HEK293 (cell line): ENCODE results near the gene MACROD1.

Experiments
- CTCF ChIA-PET: fragments of 350-600 bp; formaldehyde crosslinking; extraction: SDS; loops from one replicate; lab custom pipeline; 2021; ENCODE audit warnings: antibody characterized with exemption; lab: Yijun Ruan, JAX
- POLR2A ChIA-PET: fragments of 300-600 bp; formaldehyde crosslinking; extraction: SDS; loops from one replicate; lab custom pipeline; 2020; ENCODE audit warnings: antibody characterized with exemption, inconsistent platforms; lab: Yijun Ruan, JAX
- H3K27ac ChIP-seq: fragments of 200-500 bp; sonication (Bioruptor generic); 2 replicates; pipeline ENCODE4 v1.5.1; 2014; ENCODE audit warnings: low read depth, low read length, control low read depth, inconsistent platforms; ENCODE audit errors: extremely low read depth
- H3K36me3 ChIP-seq, 2 experiments: fragments of 200-500 bp in 1 of 2; sonication (Bioruptor generic) in 1 of 2; 1 replicate in 1 of 2; 2 replicates in 1 of 2; pipeline ENCODE4 v1.5.1; 2014 to 2017; ENCODE audit warnings: inconsistent platforms in 2 of 2, low read length in 2 of 2; ENCODE audit not compliant: control insufficient read depth in 2 of 2, insufficient read depth in 1 of 2
- H3K4me1 ChIP-seq: fragments of 200-500 bp; sonication (Bioruptor generic); 2 replicates; pipeline ENCODE4 v1.5.1; 2014; ENCODE audit warnings: mild to moderate bottlenecking, low read length, inconsistent platforms; ENCODE audit not compliant: control insufficient read depth, insufficient read depth
- H3K4me3 ChIP-seq: 2 replicates; pipeline ENCODE4 v1.5.1; 2011; ENCODE audit warnings: low read depth, mild to moderate bottlenecking, control low read depth, low read length, moderate library complexity
- H3K9me3 ChIP-seq: fragments of 200-500 bp; sonication (Bioruptor generic); 2 replicates; pipeline ENCODE4 v1.5.1; 2014; ENCODE audit warnings: low read depth, low read length, inconsistent platforms; ENCODE audit not compliant: control insufficient read depth, insufficient read depth
- AEBP2 ChIP-seq: fragments of 450-650 bp; formaldehyde crosslinking; IDR thresholded peaks from 2 replicates; pipeline ENCODE4 v1.5.1; 2016; ENCODE audit warnings: missing biosample characterization, missing genetic modification characterization, borderline replicate concordance
- BCL11B ChIP-seq: fragments of 450-650 bp; formaldehyde crosslinking; IDR thresholded peaks from 2 replicates; pipeline ENCODE4 v1.5.1; 2016; ENCODE audit warnings: low read depth, missing biosample characterization, missing genetic modification characterization
- EGR2 ChIP-seq: fragments of 450-650 bp; formaldehyde crosslinking; IDR thresholded peaks from 2 replicates; pipeline ENCODE4 v1.5.1; 2016; ENCODE audit warnings: low read depth, missing biosample characterization, missing genetic modification characterization
- GLI2 ChIP-seq: fragments of 450-650 bp; formaldehyde crosslinking; IDR thresholded peaks from 2 replicates; pipeline ENCODE4; 2017; ENCODE audit warnings: missing biosample characterization, missing genetic modification characterization, low read depth, borderline replicate concordance
- GLI4 ChIP-seq: fragments of 450-650 bp; formaldehyde crosslinking; IDR thresholded peaks from 2 replicates; pipeline ENCODE4 v1.5.1; 2016; ENCODE audit warnings: missing biosample characterization, missing genetic modification characterization
- HIC1 ChIP-seq: fragments of 450-650 bp; formaldehyde crosslinking; IDR thresholded peaks from 2 replicates; pipeline ENCODE4 v1.5.1; 2016; ENCODE audit warnings: missing biosample characterization, missing genetic modification characterization
- IKZF3 ChIP-seq: fragments of 450-650 bp; IDR thresholded peaks from 2 replicates; pipeline ENCODE4 v1.5.0; 2018; ENCODE audit warnings: missing biosample characterization, mild to moderate bottlenecking, missing genetic modification characterization, moderate library complexity
- KLF10 ChIP-seq: fragments of 450-650 bp; IDR thresholded peaks from 2 replicates; pipeline ENCODE4 v1.5.1; 2018; ENCODE audit warnings: missing biosample characterization, mild to moderate bottlenecking, missing genetic modification characterization
- MYNN ChIP-seq: fragments of 450-650 bp; formaldehyde crosslinking; IDR thresholded peaks from 2 replicates; pipeline ENCODE4 v1.5.1; 2016; ENCODE audit warnings: missing biosample characterization, missing genetic modification characterization, borderline replicate concordance
- OVOL3 ChIP-seq: fragments of 450-650 bp; formaldehyde crosslinking; IDR thresholded peaks from 2 replicates; pipeline ENCODE4 v1.5.1; 2016; ENCODE audit warnings: missing biosample characterization, missing genetic modification characterization
- SP3 ChIP-seq: fragments of 450-650 bp; formaldehyde crosslinking; IDR thresholded peaks from 2 replicates; pipeline ENCODE4 v1.5.1; 2016; ENCODE audit warnings: missing biosample characterization, missing genetic modification characterization
- ZBTB1 ChIP-seq: fragments of 450-650 bp; formaldehyde crosslinking; IDR thresholded peaks from 2 replicates; pipeline ENCODE4 v1.5.1; 2016; ENCODE audit warnings: missing biosample characterization, missing genetic modification characterization
- ZBTB48 ChIP-seq: fragments of 450-650 bp; formaldehyde crosslinking; IDR thresholded peaks from 2 replicates; pipeline ENCODE4 v1.5.1; 2016; ENCODE audit warnings: missing biosample characterization, missing genetic modification characterization
- ZBTB7A ChIP-seq: fragments of 450-650 bp; formaldehyde crosslinking; IDR thresholded peaks from 2 replicates; pipeline ENCODE4 v1.5.1; 2016; ENCODE audit warnings: low read depth, missing biosample characterization, missing genetic modification characterization
- ZFP3 ChIP-seq: fragments of 450-650 bp; formaldehyde crosslinking; IDR thresholded peaks from 2 replicates; pipeline ENCODE4 v1.5.1; 2016; ENCODE audit warnings: low read depth, missing biosample characterization, missing genetic modification characterization
- ZNF174 ChIP-seq: fragments of 450-650 bp; formaldehyde crosslinking; IDR thresholded peaks from 2 replicates; pipeline ENCODE4 v1.5.0; 2017; ENCODE audit warnings: missing biosample characterization, mild to moderate bottlenecking, missing genetic modification characterization
- ZNF2 ChIP-seq: fragments of 450-650 bp; formaldehyde crosslinking; IDR thresholded peaks from 2 replicates; pipeline ENCODE4 v1.5.1; 2016; ENCODE audit warnings: missing biosample characterization, missing genetic modification characterization
- ZNF202 ChIP-seq: fragments of 450-650 bp; formaldehyde crosslinking; IDR thresholded peaks from 2 replicates; pipeline ENCODE4 v1.5.1; 2016; ENCODE audit warnings: missing biosample characterization, missing genetic modification characterization, borderline replicate concordance
- ZNF223 ChIP-seq: fragments of 450-650 bp; formaldehyde crosslinking; IDR thresholded peaks from 2 replicates; pipeline ENCODE4 v1.5.1; 2016; ENCODE audit warnings: missing biosample characterization, missing genetic modification characterization
- ZNF239 ChIP-seq: fragments of 450-650 bp; formaldehyde crosslinking; IDR thresholded peaks from 2 replicates; pipeline ENCODE4 v1.5.1; 2016; ENCODE audit warnings: missing biosample characterization, missing genetic modification characterization
- ZNF335 ChIP-seq: fragments of 450-650 bp; formaldehyde crosslinking; conservative IDR thresholded peaks from 2 replicates; pipeline ENCODE4 v1.5.1; 2016; ENCODE audit warnings: missing biosample characterization, missing genetic modification characterization
- ZNF473 ChIP-seq: fragments of 450-650 bp; formaldehyde crosslinking; IDR thresholded peaks from 2 replicates; pipeline ENCODE4 v1.5.1; 2017; ENCODE audit warnings: missing biosample characterization, missing genetic modification characterization
- ZNF513 ChIP-seq: fragments of 450-650 bp; IDR thresholded peaks from 2 replicates; pipeline ENCODE4 v1.5.1; 2018; ENCODE audit warnings: missing biosample characterization, missing genetic modification characterization
- ZNF521 ChIP-seq: fragments of 450-650 bp; formaldehyde crosslinking; IDR thresholded peaks from 2 replicates; pipeline ENCODE4 v1.5.1; 2017; ENCODE audit warnings: missing biosample characterization, mild to moderate bottlenecking, missing genetic modification characterization
- ZNF529 ChIP-seq: fragments of 450-650 bp; formaldehyde crosslinking; IDR thresholded peaks from 2 replicates; pipeline ENCODE4 v1.5.1; 2017; ENCODE audit warnings: missing genetic modification characterization, missing biosample characterization; ENCODE audit not compliant: insufficient replicate concordance
- ZNF549 ChIP-seq: fragments of 450-650 bp; IDR thresholded peaks from 2 replicates; pipeline ENCODE4 v1.5.1; 2018; ENCODE audit warnings: missing biosample characterization, missing genetic modification characterization, mild to moderate bottlenecking, inconsistent platforms, moderate library complexity
- ZNF561 ChIP-seq: fragments of 450-650 bp; IDR thresholded peaks from 2 replicates; pipeline ENCODE4 v1.5.1; 2018; ENCODE audit warnings: missing biosample characterization, missing genetic modification characterization, borderline replicate concordance
- ZNF580 ChIP-seq: fragments of 450-650 bp; formaldehyde crosslinking; IDR thresholded peaks from 2 replicates; pipeline ENCODE4 v1.5.1; 2016; ENCODE audit warnings: missing biosample characterization, missing genetic modification characterization
- ZNF621 ChIP-seq: fragments of 450-650 bp; formaldehyde crosslinking; IDR thresholded peaks from 2 replicates; pipeline ENCODE4 v1.5.1; 2017; ENCODE audit warnings: missing biosample characterization, missing genetic modification characterization
- ZNF664 ChIP-seq: fragments of 450-650 bp; formaldehyde crosslinking; IDR thresholded peaks from 2 replicates; pipeline ENCODE4 v1.5.1; 2016; ENCODE audit warnings: missing biosample characterization, missing genetic modification characterization
- ZNF76 ChIP-seq: fragments of 450-650 bp; formaldehyde crosslinking; IDR thresholded peaks from 2 replicates; pipeline ENCODE4; 2016; ENCODE audit warnings: low read depth, missing biosample characterization, missing genetic modification characterization, borderline replicate concordance

The MACROD1 gene

GRCh38 chr11:64067230-64067993, 98.5 kb downstream of the MACROD1 start (continued):
- TF ChIP-seq ZNF549 = no peak
- TF ChIP-seq KLF10 (tag by site-specific recombination) = no peak
- TF ChIP-seq ZNF664 (tag by site-specific recombination) = no peak

- POLR2A ChIA-PET = no interaction called here
- no peak overlapping the region for H3K4me3 ChIP-seq
- H3K27ac ChIP-seq = no peak overlapping the region
- H3K9me3 ChIP-seq = no peaks in the 10 kb centered on the region
- H3K4me1 ChIP-seq = peaks cover 4% of the 10 kb centered on the region; the same call in 1 of the 2 replicates
- TF ChIP-seq ZNF580 (tag by site-specific recombination) (no peak), ZFP3 (tag by site-specific recombination) (no peak), ZNF561 (tag by site-specific recombination) (no peak), HIC1 (tag by site-specific recombination) (no peak), ZBTB7A (tag by site-specific recombination) (no peak), EGR2 (no peak), IKZF3 (no peak), ZNF174 (tag by site-specific recombination) (no peak), ZBTB1 (tag by site-specific recombination) (no peak), ZNF2 (tag by site-specific recombination) (no peak), ZNF76 (tag by site-specific recombination) (no peak), ZNF513 (tag by site-specific recombination) (no peak), ZNF473 (tag by site-specific recombination) (no peak), SP3 (tag by site-specific recombination) (no peak)
- H3K36me3 ChIP-seq = no peaks in the 10 kb centered on the region
- CTCF ChIA-PET = no interaction called here
Measured at GRCh38 chr11:64065712-64066111, 100.2 kb downstream of the MACROD1 start.

GRCh38 chr11:64065141-64065465, 100.8 kb downstream of the MACROD1 start:
- Histone ChIP-seq H3K27ac (no peak overlapping the region), H3K4me3 (no peak overlapping the region), H3K9me3 (no peaks in the 10 kb centered on the region), H3K36me3 (no peaks in the 10 kb centered on the region), H3K4me1 (no peaks in the 10 kb centered on the region)
- ChIA-PET CTCF (no interaction called here), POLR2A (no interaction called here)
- TF ChIP-seq GLI2 (tag by site-specific recombination) (no peak), ZBTB48 (tag by site-specific recombination) (no peak), MYNN (tag by site-specific recombination) (no peak), ZNF202 (tag by site-specific recombination) (no peak), OVOL3 (tag by site-specific recombination) (no peak), ZNF521 (tag by site-specific recombination) (no peak), ZNF529 (tag by site-specific recombination) (no peak), GLI4 (no peak), ZNF335 (tag by site-specific recombination) (no peak), ZNF621 (tag by site-specific recombination) (no peak), ZNF223 (no peak), AEBP2 (tag by site-specific recombination) (no peak), BCL11B (tag by site-specific recombination) (no peak), ZNF239 (tag by site-specific recombination) (no peak)
